Measurements from ENCODE around the gene COMMD1. TPM values are rescaled to one million over a fixed set of nuclear protein-coding genes. Genes with fewer than 3 reads are reported as not detected.

COMMD1 gene
- total RNA-seq, 1 experiment from 2014 or later, result 58.1 TPM

- DNase-seq (ENCODE audit: low spot score), result no peak
Measured at GRCh38 chr2:62177392-62178049, 272.0 kb downstream of the COMMD1 start.

GRCh38 chr2:62178741-62179271 lies 273.3 kb downstream of the COMMD1 start:
- DNase-seq (ENCODE audit: low spot score), result no peak

- DNase-seq (ENCODE audit: low spot score), result no peak
Measured at GRCh38 chr2:62180975-62181374, 275.5 kb downstream of the COMMD1 start.

GRCh38 chr2:62181843-62182242 lies 276.4 kb downstream of the COMMD1 start:
- DNase-seq (ENCODE audit: low spot score), result no peak

- no peak for DNase-seq (ENCODE audit: low spot score)
Measured at GRCh38 chr2:62184512-62185230, 279.2 kb downstream of the COMMD1 start.

Other genes with a start within 250 kb of the COMMD1 start
- 1.3 and 1.5 TPM in 2 replicates for gene FAM161A, start 51.6 kb upstream of the COMMD1 start, total RNA-seq (2014; rRNA removed; shearing (Covaris generic))
- 268 and 273 TPM in 2 replicates for gene CCT4, start 17.0 kb upstream of the COMMD1 start, total RNA-seq (2014; rRNA removed; shearing (Covaris generic))

Measured in H4 (cell line).